Placental epithelial cell (primary cell): ENCODE data around the gene NPM1. TPM values are rescaled to one million over a fixed set of nuclear protein-coding genes. Genes with fewer than 3 reads are reported as not detected.

Source experiments
- small RNA-seq: library from RNA; depleted of rRNA; stranded (forward); fragments of <200 nt; gene quantifications from one replicate; pipeline ENCODE3, GENCODE V24; 2012
- total RNA-seq: library from RNA; depleted of rRNA; stranded (reverse); fragments of >200 nt; gene quantifications from 2 replicates; pipeline ENCODE4 v1.2.3, GENCODE V29; 2012

NPM1 gene
- total RNA-seq, result 1,252 and 1,307 TPM in 2 replicates

GRCh38 chr5:171387345-171387969 is at the start of gene NPM1:
TSS of gene NPM1 (plus strand) at chr5:171387849. CDS start at chr5:171387949, 100 bp downstream.

GRCh38 chr5:171418982-171419687 is 31.5 kb downstream of the NPM1 start, which contains the start of gene FGF18:
TSS of gene FGF18 (plus strand) at chr5:171419647. CDS start at chr5:171420200, 553 bp downstream.

Small RNAs within 50 kb of the gene (small RNA-seq; reads per million reads assigned to genes)
- gene AC091980.1 (not detected), gene MIR3912 (1.0 reads per million, percentile 57 among the genes with 10 or more reads in this experiment), gene RN7SL339P (not detected), gene SNORA70J (0.26 reads per million)

Other genes starting within 250 kb of the NPM1 start
- gene TLX3, start 78.6 kb upstream of the NPM1 start, total RNA-seq, result 0.22 TPM in 1 of 2 replicates, not detected in the other
- gene FGF18, start 31.8 kb downstream of the NPM1 start, total RNA-seq, result 2.4 and 4.4 TPM in 2 replicates